ENCODE results near the gene PGAP2. TPM values are rescaled to one million over a fixed set of nuclear protein-coding genes. Genes with fewer than 3 reads are reported as not detected.

Gene PGAP2
- total RNA-seq, 4 donors from 2014 or later = 5.1 to 7.4 (median 7.0) TPM

DNA sequence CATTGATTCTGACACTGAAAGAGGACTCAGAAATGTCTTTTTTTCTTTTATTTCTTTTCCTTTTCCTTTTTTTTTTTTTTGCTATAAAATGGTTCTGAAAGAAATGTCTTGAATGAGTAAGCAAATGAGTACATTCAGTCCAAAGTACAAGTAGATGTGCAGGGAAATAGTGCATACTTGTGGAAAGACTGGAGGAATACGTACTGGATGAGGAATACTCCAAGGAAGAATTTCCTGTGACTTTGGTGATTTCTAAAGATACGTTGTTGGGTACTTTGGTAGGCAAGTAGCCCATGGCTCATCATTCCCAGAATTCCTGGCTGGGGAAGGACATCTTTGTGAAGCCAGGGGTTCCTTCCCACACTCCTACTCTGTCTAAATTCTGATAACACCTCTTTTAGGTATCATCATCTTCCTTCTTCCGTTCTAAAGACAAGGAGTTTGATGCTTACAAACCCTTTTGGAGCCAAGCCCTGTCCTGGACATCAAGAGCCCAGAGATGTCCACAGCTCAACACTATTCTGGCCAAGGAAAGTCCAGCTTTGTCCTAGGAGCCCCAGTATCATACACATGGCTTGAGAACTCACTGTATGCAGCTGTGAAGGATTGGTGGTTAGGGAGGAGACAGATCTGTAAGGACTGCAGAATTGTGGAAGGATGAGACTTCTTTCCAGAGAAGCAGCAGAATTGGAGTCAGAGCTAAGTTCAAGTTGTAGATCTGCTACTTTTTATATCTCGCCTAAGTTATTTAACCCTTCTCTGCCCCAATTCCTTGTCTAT is 6.2 kb upstream of the PGAP2 start:
- TF ChIP-seq POLR2AphosphoS5 (IDR thresholded peaks at IDR 0.05) (no peak), POLR2A (IDR thresholded peaks at IDR 0.05; ENCODE audit: low read depth) (no peak), EP300 (IDR thresholded peaks at IDR 0.05) (no peak)
- TF ChIP-seq, protein P1, sequence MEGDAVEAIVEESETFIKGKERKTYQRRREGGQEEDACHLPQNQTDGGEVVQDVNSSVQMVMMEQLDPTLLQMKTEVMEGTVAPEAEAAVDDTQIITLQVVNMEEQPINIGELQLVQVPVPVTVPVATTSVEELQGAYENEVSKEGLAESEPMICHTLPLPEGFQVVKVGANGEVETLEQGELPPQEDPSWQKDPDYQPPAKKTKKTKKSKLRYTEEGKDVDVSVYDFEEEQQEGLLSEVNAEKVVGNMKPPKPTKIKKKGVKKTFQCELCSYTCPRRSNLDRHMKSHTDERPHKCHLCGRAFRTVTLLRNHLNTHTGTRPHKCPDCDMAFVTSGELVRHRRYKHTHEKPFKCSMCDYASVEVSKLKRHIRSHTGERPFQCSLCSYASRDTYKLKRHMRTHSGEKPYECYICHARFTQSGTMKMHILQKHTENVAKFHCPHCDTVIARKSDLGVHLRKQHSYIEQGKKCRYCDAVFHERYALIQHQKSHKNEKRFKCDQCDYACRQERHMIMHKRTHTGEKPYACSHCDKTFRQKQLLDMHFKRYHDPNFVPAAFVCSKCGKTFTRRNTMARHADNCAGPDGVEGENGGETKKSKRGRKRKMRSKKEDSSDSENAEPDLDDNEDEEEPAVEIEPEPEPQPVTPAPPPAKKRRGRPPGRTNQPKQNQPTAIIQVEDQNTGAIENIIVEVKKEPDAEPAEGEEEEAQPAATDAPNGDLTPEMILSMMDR (IDR thresholded peaks at IDR 0.05) = no peak
- Histone ChIP-seq H3K4me1 (peaks cover 5 to 10% (median 9%) of the 10 kb centered on the region in 4 donors), H3K27me3 (no peaks in the 10 kb centered on the region), H3K9me3 (no peaks in the 10 kb centered on the region), H3K4me3 (no peak overlapping the region), H3K27ac (replicated peaks in 1 of 4) (no peak overlapping the region), H3K36me3 (no peaks in the 10 kb centered on the region)
- intact Hi-C loops (cut with DNase I) = no loop called here
- DNase-seq (ENCODE audit: extremely low spot score) = no peak
- WGBS = 79% methylated on average over 4 of the region's 4 CpGs

DNA sequence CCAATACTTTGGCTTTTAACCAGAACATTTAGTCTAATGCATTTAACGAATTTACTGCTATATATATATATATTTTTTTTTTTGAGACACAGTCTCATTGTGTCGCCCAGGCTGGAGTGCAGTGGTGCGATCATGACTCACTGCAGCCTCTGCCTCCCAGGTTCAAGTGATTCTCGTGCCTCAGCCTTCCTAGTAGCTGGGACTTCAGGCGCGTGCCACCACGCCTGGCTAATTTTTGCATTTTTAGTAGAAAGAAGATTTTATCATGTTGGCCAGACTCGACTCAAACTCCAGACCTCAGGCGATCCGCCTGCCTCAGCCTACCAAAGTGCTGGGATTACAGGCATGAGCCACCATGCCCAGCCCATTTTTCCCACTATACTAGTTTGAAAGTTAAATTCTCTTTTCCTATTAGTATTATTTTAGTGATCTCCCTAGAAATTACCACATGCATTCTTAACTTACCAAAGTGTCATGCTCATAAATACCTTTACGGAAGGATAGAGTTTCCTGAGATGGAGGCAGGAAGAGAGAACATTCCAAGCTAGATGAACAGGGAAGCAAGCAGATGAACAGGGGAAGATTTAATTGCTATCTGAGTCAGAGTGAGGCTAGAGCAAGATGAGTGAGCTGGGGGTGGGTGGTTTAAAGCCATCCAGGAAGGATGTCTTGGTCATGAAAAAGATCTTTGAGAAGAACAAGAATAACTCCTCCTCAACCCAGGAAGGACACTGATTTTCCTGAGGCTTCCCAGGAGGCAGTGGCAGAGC is 4.4 kb upstream of the PGAP2 start:
- intact Hi-C loops (cut with DNase I) = no loop called here
- TF ChIP-seq POLR2A (IDR thresholded peaks at IDR 0.05; ENCODE audit: low read depth) = no peak
- no peak for TF ChIP-seq EP300 (IDR thresholded peaks at IDR 0.05)
- TF ChIP-seq POLR2AphosphoS5 (IDR thresholded peaks at IDR 0.05) = no peak
- TF ChIP-seq, protein P1 (IDR thresholded peaks at IDR 0.05) = no peak
- no peak overlapping the region for H3K27ac ChIP-seq (replicated peaks in 1 of 4)
- DNase-seq (ENCODE audit: extremely low spot score) = no peak
- H3K36me3 ChIP-seq = no peaks in the 10 kb centered on the region
- 89% methylated on average over 11 of the region's 11 CpGs for WGBS
- H3K4me1 ChIP-seq = peaks cover 2 to 12% (median 8%) of the 10 kb centered on the region in 4 donors
- no peaks in the 10 kb centered on the region for H3K27me3 ChIP-seq
- H3K9me3 ChIP-seq = no peaks in the 10 kb centered on the region
- H3K4me3 ChIP-seq = no peak overlapping the region

DNA sequence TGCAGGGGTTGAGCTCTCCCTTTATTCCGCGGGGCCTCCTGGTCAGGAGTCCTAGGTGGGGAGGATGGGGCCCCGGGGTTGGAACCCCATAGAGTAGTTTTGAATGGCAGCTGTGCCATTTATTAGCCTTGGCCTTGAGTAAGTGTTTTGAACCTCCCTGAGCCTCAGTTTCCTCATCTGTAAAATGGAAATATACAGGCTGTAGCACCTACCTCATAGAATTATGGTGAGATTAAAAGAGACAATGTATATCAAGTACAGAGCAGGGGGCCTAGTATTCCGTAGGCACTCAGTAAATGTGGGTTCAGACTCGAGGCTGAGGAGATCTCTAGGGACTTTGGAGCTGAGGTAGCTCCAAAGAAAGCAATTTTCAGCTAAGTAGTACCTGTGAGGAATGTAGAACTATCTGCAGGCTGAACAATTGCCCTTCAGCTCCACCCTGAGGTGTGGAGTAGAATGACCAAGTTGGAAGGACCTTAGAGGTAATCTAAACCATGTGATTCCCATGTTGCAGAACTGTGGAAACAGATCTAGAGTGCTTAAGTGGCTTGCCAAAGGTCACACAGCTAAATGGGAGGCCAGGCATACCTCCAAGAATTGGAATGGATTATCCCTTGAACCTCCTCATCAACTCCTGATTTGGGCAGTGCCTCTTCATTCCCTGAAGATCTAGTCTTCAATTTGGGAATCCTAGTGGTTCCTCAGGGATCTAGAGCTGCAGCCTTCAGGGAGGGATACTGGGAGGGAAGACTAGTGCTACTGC is 682 bp downstream of the PGAP2 start:
- Histone ChIP-seq H3K9me3 (no peaks in the 10 kb centered on the region), H3K36me3 (no peaks in the 10 kb centered on the region), H3K27ac (replicated peaks in 1 of 4) (peak overlapping the region in 3 of 4 donors; percentile 43 to 63 (median 48)), H3K4me1 (peaks cover 9 to 17% (median 16%) of the 10 kb centered on the region in 4 donors), H3K4me3 (peak overlapping the region; percentile 59 to 69 (median 64)), H3K27me3 (no peaks in the 10 kb centered on the region)
- intact Hi-C loops (cut with DNase I) = no loop called here
- WGBS = 38% methylated on average over 4 of the region's 5 CpGs
- no peak for TF ChIP-seq POLR2A (IDR thresholded peaks at IDR 0.05; ENCODE audit: low read depth)
- TF ChIP-seq POLR2AphosphoS5 (IDR thresholded peaks at IDR 0.05) = no peak
- TF ChIP-seq, protein P1 (IDR thresholded peaks at IDR 0.05) = peak in 1 of 3 experiments; percentile 32
- TF ChIP-seq EP300 (IDR thresholded peaks at IDR 0.05) = no peak
- DNase-seq (ENCODE audit: extremely low spot score) = no peak

DNA sequence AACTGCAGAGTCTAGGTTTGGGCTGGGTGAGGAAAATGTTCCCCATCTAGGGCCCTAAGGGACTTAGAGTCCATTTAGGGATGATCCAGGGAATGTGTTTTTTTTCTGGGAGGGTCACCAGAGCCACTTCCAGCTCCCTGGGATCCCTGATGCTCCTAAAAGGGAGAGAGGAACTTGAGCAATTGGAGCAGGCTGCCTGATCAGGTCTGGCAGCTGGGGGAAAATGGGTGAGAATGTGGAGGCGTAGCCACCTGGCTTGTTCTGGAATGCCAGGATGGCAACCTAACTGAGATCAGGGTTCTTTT is 1.2 kb downstream of the PGAP2 start:
- H3K27me3 ChIP-seq = no peaks in the 10 kb centered on the region
- H3K9me3 ChIP-seq = no peaks in the 10 kb centered on the region
- no peaks in the 10 kb centered on the region for H3K36me3 ChIP-seq
- intact Hi-C loops (cut with DNase I) = no loop called here
- no peak overlapping the region for H3K27ac ChIP-seq (replicated peaks in 1 of 4)
- peaks cover 9 to 17% (median 16%) of the 10 kb centered on the region in 4 donors for H3K4me1 ChIP-seq
- no peak overlapping the region for H3K4me3 ChIP-seq
- TF ChIP-seq POLR2A (IDR thresholded peaks at IDR 0.05; ENCODE audit: low read depth) (no peak), EP300 (IDR thresholded peaks at IDR 0.05) (no peak), POLR2AphosphoS5 (IDR thresholded peaks at IDR 0.05) (no peak)
- TF ChIP-seq, protein P1 (IDR thresholded peaks at IDR 0.05) = no peak
- no peak for DNase-seq (ENCODE audit: extremely low spot score)
- WGBS = 91% methylated on average over 1 of the region's 1 CpG

Data from esophagus muscularis mucosa (tissue), 4 donors.